GM18909 (cell line): Measurements from ENCODE around the gene CCDC85B.
"Not testable (repeated sequence)": the region's sequence is repeated elsewhere in the genome, so short reads cannot be mapped to it uniquely, and the experiment has no call there.

ENCODE experiments used
- ATAC-seq: cut with Tn5 transposase; IDR thresholded peaks from one replicate; pipeline ENCODE4 v1.9.1; 2021; ENCODE audit warnings: mild to moderate bottlenecking; ENCODE audit not compliant: unreplicated experiment, poor library complexity

Gene CCDC85B

GRCh38 chr11:65890324-65891218 lies at the start of gene CCDC85B:
TSS of gene CCDC85B (plus strand) at chr11:65890673. CDS start at chr11:65890784, 111 bp downstream.
- ATAC-seq = peak; percentile 54

DNA sequence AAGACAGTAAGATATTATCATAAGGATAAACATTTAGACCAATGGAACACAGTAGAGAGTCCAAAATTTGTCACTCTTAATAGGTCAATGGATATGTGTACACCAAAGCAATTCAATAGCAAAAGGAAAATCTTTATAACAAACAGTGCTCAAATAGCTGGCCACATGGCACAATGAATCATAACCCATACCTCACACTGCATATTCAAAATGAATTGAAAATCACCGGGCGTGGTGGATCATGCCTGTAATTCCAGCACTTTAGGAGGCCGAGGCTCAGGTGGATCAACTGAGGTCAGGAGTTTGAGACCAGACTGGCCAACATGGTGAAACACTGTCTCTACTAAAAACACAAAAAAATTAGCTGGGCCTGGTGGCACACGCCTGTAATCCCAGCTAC lies 48.3 kb upstream of the CCDC85B start:
- ATAC-seq = no peak

DNA sequence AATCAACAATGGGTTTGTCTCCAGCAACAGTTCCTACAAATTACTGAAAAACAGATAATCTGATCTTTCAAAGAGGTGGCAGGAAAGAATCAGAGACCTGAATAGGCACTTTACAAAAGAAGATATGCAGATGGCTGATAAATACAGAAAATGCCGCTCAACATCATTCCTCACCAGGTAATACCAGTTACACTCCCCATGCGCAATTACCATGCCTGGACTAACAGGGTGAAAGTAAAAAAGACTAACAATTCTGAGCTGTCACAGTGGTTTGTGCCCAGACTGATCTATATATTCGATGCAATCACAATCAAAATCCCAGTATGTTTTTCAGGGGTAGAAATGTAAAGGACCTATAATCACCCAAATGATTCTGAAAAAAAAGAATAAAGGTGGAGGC lies 46.7 kb upstream of the CCDC85B start:
- no peak for ATAC-seq

DNA sequence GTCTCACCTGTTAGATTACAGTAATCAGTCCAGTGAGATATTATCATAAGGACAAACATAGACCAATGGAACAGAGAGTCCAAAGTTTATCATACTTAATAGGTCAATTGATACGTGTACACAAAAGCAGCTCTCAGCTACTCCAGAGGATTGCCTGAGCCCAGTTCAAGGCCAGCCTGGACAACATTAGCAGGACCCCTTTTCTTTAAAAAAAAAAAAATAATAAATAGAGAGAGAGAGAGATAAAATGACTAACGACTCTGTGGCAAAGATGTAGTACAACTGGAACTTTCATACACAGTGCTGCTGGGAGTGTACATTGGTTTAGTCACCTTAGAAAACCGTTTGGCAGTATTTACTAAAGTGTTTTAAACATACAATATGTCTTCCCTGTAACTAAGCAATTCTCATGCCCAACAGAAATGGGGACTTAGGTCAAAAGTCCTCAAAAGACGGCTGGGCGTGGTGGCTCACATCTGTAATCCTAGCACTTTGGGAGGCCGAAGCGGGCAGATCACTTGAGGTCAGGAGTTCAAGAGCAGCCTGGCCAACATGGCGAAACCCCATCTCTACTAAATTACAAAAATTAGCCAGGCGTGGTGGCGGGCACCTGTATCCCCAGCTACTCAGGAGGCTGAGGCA lies 46.1 kb upstream of the CCDC85B start:
- no peak for ATAC-seq

GRCh38 chr11:65847746-65848145 lies 42.7 kb upstream of the CCDC85B start:
- ATAC-seq = no peak

DNA sequence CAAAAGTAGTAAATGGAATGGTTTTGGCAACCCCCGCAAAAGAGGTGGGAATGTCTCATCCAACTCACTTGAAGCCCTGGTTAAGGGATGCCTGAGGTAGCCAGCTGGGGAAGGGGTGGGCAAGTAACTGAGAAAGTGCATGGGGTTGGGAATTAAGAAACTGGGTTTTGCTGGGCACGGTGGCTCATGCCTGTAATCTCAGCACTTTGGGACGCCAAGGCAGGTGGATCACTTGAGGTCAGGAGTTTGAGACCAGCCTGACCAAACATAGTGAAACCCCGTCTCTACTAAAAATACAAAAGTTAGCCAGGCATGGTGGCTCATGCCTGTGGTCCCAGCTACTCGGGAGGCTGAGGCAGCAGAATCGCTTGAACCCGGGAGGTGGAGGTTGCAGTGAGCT lies 41.8 kb upstream of the CCDC85B start:
- ATAC-seq = not testable (repeated sequence)

GRCh38 chr11:65849366-65849765 lies 41.1 kb upstream of the CCDC85B start:
- ATAC-seq = no peak

DNA sequence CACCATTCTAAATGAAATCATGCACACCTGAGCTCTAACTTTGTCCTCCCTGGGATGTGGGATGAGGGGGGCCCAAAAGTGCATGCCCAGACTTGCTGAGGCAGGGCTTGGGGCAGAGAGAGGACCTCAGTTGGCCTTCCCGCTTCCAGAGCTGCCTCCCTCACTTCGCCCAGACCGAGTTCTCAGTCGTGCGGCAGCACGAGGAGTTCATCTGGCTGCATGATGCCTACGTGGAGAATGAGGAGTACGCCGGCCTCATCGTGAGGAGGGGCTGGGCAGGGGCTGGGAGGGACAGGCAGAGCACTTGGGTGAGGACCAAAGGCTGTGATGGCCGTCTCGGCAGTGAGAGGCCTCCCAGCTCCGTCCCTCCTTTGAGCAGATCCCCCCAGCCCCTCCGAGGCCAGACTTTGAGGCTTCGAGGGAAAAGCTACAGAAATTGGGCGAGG lies 40.7 kb upstream of the CCDC85B start:
- no peak for ATAC-seq

DNA sequence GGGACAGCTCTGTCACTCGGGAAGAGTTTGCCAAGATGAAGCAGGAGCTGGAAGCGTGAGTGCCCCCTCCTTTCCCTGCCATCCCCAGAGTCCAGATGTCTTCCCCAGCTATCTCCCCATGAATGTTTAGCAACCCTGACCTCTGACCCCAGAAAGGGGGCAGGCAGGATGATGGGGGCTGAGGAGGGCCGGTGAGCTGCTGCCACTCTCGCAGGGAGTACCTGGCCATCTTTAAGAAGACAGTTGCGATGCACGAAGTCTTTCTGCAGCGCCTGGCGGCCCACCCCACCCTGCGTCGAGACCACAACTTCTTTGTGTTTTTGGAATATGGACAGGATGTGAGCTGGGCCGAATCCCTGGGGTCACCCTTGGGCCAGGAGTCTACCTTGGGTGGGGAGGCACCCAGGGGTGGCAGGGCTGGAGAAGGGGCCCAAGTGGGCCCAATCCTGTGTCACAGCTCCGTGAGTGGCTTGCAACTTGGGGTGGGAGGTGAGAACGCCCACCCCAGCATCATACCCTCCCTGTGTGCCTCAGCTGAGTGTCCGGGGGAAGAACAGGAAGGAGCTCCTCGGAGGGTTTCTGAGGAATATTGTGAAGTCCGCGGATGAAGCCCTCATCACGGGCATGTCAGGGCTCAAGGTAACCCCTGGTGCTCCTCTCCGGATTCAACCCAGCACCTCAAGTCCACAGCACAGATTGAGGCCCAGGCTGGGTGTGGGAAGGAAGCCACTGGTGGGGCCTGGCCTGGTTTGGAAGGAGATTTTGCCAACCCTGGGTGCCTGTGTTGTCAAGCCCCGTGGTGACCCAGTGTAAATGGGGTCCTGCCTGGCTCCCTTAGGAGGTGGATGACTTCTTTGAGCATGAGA lies 40.0 kb upstream of the CCDC85B start:
- ATAC-seq = no peak

- no peak for ATAC-seq
Measured at GRCh38 chr11:65851083-65851579, 39.3 kb upstream of the CCDC85B start.

DNA sequence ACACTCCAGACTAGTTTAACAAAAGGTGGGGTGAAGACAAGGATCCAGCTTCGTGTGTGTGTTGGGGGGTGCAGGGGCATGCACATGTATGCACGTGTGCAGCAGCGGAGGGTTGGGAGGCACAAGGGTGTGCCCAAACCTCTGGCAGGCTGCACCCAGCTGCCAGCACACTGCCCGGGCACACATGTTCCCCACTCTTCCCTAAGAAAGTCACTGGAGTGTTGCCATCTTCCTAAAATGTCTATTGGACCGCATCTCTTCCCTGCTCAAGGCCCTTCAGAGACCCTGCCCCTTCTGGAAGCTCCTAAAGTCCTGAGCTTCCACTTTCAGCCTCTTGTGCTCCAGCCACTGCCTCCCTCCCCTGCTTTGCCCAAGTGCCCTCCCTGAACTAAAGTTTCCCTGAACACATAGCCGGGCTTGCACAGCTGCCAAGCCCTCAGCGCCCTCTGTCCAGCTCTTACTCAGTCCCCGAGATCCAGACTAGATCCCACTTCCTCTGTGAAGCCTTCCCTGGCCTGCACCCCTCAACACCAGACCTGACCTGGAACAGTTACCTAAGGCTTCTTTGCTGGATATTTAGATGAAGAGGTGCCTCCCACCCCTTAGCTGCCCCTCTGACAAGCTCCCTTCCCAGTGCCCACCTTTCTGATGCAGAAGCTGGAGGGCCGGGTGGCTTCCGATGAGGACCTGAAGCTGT lies 38.5 kb upstream of the CCDC85B start:
- no peak for ATAC-seq

DNA sequence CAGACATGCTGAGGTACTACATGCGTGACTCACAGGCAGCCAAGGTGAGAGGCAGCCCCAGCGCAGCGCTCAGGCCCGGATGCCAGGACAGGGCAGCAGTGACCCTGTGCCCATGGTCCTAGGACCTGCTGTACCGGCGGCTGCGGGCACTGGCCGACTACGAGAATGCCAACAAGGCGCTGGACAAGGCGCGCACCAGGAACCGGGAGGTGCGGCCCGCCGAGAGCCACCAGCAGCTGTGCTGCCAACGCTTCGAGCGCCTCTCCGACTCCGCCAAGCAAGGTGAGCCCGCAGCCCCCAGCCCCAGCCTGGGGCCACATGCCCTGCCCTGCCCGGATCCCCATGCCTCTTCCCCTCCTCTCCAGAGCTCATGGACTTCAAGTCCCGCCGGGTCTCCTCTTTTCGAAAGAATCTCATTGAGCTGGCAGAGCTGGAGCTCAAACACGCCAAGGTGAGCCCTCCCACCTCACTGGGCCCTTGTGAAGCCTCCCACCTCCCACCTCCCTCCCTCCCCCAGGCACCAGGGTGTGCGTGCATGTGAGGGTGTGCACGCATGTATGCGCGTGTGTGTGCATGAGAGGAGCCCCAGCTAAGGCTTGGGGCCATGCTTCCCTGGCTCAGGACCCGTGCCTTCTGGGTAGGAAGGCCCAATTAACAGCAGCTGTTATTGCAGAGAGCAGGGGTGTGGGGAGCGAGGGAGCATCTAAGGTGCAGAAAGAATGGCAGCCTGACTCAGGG lies 37.8 kb upstream of the CCDC85B start:
- no peak for ATAC-seq

- ATAC-seq = no peak
Measured at GRCh38 chr11:65853246-65853979, 37.1 kb upstream of the CCDC85B start.

DNA sequence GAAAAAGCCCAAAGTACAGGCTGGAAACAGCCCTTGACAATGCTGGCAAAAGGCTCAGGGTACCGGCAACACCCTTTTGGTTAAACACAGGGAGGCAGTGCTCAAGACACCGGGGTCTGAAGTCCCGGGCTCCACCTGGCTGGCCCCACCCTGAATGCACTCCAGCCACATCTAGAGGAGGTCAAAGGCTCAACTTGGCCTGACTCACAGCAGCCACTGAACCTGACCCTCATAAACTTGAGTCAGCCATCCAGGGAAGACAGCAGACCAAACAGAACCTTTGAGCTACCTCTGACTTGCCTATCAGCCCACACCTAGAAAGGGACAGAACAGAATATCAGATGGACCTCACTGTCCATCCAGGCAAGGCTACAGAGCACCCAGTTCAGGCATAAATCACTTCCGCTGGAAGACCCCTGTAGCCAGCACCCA lies 36.3 kb upstream of the CCDC85B start:
- ATAC-seq = no peak

DNA sequence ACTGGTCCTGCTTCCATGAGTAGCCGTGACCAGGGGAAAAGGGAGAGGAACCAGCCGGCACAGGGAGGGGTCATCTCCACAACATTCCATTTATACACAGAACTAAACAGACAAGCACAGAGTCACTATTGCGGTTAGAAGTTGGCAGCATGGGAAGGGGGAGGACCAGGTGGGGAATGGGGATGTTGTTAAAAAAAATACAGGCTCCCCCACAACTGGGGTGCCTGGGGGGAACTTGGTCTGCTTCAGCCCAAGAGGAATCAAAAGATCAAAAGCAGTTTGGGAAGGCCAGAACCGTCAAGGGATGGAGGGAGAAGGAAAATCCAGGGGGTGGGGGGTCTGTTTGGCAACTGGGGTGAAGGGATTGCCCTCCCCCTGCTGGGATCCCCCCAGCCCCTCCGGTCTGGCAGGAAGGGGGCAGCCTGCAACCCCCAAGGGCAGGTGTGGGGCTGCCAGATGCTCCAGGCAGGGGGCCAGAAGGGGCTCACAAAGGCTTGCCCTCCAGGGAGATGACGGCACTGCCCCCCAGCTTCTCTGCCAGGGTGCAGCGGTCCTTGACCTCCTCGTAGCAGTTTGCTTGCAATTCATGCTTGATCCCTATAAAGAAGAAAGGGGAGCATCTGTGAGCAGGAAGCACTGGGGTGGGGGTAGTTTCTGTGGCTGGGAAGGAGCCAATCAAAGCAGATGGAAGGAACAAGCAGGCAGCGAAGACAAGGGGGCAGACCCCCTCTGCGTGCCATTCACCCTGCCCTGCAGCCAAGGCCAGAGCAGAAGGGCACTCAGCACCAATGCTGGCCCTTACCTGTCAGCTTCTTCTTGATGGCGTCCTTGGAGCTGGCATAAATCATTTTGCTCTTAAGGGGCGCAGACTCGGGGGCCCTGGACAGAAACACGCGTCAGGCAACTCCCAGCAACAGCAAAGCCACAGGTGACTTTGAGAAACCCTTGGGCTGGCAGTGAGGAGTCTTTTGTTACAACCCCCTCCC lies 35.3 kb upstream of the CCDC85B start:
- no peak for ATAC-seq

DNA sequence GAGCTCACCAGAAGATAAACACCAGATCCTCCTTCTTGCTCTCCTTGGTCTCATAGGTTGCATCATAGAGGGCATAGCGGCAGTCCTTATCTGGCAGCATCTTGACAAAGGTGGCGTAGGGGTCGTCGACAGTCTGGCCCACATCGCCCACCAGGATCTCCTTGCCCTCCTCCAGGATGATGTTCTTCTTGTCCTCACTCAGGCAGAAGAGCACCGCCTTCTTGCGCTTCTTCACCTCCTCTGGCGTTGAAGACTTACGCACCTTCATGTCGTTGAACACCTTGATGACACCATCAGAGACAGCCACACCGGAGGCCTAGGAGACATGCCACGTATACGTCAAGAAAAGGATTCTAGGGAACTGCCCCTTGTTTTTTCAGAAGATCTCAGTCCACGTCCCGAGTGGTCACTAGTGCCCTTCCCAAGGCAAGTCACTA lies 34.5 kb upstream of the CCDC85B start:
- ATAC-seq = no peak
